Fibroblast of skin of left quadriceps (primary cell): ENCODE results near the gene NPAS2.
A peak's percentile ranks its signal among the peaks of the same experiment; 100 is the strongest.

ENCODE experiments used
- DNase-seq, 2 experiments: peaks; one replicate each; pipeline ENCODE4 v3.0.0-alpha.2; 2013; ENCODE audit warnings: low read depth in 2 of 2

Gene NPAS2

DNA sequence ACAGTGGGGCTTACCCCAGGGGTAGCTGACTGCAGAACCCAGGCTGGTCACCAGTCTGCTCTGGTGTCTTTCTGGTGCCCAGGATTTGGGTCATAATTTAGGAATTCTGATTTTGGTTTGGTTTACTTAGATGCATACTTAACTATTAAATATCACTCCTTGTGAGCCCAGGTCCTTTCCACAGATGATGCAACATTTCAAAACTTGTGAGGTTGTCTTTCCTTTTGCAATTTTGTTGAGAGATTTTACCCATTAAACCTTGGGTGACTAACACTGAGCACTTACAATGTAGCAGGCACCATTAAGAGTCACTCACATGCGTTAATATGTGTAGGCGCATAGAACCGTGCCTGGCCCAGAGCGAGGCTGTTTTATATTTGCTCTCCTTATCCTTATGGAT is 120.3 kb downstream of the NPAS2 start:
- DNase-seq = peak; percentile 20 to 42

DNA sequence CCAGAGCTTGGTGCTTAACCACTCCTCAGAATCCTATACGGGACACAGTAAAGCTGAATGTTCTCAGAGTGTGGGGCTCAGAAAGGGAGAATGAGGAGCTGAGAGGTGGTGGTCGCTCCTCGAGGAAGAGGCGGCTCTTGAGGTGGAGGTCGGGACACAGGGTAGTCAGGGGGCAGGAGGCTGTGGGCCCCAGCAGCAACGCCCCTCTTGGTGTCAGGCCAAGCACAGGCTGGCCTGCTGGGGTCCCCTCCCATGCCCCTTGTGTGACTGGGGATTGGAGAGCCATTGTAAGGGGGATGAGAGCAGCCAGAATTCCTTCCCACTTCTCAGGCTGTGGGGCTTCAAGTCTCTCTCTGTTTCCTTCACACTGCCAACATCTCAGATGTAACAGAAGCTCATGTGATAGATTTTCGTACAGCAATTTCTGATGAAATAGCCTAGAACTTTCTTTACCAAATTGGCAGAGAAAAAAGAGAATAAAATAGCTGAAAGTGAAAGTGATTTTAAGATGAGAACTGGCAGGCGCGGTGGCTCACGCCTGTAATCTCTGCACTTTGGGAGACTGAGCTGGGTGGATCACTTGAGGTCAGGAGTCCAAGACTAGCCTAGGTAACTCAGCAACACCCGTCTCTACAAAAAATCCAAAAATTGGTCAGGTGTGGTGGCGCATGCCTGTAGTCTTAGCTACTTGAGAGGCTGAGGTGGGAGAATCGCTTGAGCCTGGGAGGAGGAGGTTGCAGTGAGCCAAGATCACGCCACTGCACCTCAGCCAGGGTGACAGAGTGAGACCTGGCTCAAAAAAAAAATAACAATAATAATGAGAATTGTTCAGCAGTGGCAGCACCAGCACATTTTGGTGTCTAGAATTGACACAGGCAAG is 121.1 kb downstream of the NPAS2 start:
- DNase-seq = no peak

DNA sequence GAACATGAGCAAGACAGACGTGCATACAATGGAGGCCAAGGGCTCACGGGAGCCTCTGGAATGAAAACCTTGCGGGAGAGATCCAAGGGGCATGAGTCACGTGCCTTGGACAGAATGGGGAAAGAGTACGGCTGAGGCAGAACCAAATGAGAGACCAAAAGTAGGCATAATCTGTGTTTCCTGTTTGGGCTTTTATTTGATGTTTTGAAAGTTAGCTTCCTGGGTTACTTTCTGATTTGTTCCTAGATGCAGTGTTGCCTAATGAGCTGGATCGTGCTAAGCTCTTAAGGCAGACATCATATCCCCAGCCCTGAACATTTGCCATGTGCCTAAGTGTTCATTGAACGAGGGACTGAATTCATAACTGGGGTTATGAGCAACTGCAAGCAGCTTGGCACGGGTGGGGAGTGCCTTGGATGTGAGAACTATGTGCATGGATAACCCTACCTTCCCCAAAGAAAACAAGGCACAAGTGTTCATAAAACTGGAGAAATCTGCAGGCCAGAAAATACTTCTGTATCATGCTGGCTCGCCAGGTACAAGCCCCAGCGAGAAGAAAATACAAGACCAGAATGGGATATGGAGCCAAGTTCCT is 121.8 kb downstream of the NPAS2 start:
- DNase-seq = peak; percentile 15 to 22

DNA sequence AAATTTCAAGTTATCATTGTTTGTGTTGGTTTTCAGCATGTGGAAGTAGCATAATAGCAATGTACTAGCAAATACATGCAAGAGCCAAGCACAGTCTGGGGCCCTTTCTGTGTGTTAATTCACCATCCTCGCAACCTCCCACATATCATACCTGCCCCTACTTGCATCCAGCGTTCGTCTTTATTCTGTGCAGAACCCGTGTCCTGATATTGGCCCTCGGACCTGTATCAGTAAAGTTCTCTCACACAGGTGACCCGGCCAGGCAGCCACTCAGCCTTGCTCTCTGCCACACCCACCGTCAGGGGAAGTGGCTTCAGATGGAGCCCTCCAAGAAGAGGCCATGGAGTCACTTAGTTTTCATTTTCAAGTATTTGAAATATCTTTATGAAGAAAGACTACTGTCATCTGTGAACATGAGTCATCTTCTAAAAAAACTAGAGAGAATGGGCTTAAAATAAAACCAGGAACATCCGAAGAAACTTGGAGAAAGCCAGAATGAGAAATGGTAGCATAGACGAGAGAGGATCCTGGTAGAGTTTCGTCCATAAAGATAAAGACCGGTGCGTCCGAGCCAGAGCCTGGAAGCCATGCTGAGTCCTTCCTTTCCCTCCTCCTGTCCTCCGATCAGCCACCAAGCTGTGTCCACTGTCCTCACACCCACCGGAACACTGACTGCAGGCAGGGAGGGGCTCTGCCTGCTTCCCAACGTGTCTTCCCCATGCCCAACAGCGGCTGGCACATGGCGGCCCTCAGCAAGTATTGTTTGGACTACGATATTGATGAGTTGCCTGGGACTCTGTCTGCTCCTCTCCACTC is 124.9 kb downstream of the NPAS2 start:
- DNase-seq = no peak

DNA sequence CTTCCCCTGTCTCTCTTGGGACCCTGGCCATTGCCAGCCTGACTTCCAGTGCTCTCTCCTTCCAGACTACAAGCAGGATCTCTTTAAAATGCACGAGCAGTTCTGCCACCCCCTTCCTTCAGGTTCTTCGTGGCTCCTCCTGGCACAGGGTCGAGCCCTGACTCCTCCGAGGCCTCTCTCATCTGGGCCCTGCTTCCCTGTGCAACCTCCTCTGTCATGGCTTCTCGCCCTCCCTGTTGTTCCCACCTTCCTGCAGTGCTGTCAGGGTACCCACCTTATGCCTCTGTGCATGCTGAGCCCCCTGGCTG is 125.4 kb downstream of the NPAS2 start:
- no peak for DNase-seq

DNA sequence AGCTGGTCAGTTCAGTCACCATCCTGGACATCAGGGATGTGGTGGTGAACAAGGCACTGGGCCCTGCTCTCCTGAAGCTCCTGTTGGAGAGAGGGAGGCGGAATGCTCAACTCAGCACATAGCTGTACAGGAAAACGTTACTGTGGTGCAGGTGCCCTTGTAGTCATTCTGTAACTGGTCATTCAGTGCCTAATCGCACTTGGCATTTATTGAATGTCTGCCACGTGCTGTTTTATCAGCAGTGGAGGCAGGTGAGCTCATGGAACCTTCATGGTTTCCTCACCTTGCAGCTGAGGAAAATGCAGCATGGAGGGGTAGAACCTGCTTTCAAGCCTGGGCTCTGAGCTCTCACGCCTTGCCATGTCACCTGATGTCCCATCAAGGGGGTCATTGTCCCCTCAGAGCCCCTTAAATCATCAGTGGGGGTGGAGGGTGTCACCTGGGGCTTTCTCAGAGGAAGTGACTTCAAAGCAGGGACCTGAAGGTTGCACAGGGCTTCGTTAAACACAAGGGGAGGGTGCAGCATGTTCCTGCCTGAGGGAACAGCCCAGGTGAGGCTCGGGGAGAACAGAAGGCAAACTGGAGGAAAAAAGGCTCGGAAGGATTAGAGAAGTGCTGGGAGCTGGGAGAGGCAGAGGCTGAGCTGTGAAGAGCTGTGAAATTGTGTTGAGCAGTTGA is 126.1 kb downstream of the NPAS2 start:
- DNase-seq = no peak

DNA sequence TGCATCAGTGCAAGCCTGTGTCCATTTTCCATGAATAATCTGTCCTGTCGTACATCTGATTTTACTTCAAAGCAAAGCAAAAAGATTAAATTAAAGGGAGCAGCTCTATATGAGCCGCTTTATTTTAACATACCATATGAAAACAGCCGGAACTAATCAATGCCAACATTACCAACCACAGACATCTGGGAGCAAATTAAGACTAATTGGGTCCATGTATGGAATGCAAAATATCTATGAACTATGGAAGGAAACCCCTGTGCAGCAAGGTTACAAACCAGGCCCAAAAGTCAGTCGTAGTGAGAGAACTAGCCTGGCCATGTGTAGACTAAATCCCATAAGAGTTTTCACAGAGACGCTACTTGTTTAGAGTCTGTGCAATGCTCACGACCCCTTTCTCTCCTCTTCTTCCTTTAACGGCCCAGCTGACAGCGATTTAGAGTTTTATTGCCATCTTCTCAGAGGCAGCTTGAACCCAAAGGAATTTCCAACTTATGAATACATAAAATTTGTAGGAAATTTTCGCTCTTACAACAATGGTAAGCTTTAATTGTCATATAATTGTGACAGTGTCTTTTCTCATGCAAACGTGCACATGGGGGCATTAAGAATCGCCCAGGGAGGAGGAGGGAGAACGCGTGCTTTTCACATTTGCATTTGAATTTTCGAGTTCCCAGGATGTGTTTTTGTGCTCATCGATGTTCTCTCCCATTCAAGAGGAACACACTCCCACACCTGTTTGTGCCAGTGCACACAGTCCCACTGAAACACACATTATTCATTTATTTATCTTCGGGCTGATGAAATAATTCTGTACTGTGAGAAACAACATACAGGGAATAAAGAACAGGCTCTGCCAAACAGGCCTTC is 129.2 kb downstream of the NPAS2 start:
- peak; percentile 26 to 29 for DNase-seq

DNA sequence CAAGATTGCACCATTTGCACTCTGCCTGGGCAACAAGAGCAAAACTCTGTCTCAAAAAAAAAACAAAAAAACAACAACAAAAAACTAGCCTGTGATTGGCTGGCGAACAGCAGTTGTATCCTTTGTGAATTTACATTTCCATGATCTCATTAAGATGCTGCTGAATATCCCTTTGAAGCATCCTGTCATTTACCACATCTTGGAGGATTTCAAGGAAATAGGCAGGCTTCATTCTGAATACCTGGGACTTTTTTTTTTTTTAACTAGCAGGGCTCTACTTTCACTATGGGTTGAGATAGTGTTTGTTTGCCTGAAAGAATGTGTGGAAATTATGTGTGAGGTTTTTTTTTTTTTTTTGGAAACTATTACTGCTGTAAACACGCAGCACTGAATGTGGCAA is 132.6 kb downstream of the NPAS2 start:
- DNase-seq = no peak

DNA sequence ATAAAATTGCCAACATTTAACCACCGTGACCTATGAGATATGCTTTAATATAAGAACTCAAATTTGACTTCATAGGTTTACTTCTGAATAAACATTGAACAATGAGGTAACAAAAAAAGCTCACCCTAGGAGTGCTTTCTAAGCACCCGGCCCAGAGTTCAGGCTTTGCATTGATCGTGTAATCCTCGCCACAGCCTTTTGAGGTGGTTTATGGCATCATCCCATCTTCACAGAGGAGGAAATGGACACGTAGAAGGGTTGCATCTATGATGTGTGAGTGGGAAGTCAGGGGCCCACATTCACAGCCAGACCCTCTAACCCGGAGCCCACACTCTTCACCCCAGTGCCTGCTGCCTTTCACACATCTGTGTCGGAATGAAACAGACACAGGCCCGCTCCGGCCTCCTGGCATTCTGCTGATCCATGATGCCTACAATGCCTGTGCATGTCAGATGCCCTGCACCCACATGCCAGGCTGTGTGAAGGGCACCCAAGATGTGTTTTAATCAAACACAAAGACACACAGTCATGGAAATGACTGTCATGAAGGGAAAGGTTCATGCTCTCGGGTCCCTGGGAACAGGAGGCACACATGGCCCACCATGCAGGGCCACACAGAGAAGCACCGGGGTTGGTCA is 133.6 kb downstream of the NPAS2 start:
- DNase-seq = no peak

DNA sequence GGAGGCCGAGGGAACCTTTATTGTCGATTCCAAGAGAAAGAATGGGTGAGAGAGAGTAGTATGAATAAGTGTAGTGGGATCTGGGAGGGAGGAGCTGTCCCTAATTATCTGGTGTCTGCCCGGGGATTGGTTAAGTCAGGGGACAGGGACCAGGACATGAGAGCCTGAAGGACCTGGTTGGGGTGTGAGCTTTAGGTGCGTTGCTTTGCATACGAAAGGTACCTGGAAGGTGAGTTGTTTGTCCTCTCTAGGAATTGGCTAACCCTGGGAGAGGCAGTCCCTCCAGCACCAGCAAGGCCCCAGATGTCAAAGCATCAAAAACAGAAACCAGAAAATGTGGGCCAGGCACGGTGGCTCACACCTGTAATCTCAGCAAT is 134.1 kb downstream of the NPAS2 start:
- DNase-seq = no peak

DNA sequence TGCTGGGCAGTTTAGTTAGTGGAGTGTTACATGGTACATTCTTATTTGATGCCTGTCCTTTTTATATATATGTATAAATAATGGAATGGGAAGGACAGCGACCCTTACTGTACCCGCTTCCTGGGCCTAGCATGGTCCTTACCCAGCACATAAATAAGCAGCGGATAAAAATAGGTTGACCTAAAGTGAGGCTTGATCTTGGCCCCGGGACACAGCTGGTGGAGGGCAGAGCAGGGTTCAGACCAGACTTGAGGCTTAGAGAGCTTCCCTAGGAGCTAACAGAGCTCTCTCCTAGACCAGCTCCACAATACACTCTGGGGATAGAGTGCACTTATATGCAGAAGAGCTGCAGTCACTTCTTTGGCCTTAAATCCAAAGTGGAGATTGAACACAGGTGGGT is 135.3 kb downstream of the NPAS2 start:
- no peak for DNase-seq

DNA sequence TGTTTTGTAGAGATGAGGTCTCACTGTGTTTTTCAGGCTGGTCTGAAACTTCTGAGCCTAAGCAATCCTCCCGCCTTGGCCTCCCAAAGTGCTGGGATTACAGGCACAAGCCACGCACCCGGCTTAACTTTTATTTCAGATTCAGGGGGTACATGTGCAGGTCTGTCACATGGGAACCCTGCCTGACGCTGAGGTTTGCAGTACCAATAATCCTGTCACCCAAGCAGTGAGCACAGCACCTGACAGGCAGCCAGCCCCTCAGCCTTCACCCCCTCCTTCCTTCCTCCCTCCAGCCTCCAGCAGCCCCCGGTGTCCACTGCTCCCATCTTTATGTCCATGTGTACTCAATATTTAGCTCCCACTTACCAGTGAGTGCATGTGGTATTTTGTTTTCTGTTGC is 136.1 kb downstream of the NPAS2 start:
- no peak for DNase-seq

DNA sequence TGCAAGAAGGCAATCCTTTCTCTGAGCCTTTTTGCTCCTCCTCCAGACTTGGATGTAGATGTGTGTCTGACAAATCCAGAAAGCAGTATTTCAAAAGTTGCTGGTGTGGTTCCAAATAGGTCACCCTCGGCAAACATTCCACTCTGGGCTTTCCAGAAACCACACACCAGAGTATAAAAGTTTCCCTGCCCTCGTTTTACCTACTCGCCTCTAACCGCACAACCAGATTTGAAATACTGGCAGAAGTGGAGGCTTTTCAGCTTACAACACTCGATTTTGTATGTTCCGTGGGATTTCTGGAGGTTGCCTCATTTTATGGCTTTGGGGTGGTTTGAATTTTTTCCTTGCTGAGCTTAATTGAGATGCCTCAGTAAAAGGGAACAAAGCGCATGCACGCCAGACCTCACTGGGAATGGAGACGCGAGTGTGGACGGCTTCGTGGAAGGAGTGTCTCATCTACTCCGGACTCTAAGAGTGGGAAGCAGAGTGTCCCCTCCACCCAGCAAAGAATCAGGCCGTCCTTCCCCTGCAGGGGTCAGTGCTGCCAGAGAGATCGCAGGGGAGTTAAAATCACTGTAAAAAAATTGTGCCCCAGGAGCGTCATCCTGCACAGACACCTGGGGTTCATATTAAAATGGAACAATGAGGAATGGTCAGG is 138.2 kb downstream of the NPAS2 start:
- DNase-seq = peak; percentile 99

DNA sequence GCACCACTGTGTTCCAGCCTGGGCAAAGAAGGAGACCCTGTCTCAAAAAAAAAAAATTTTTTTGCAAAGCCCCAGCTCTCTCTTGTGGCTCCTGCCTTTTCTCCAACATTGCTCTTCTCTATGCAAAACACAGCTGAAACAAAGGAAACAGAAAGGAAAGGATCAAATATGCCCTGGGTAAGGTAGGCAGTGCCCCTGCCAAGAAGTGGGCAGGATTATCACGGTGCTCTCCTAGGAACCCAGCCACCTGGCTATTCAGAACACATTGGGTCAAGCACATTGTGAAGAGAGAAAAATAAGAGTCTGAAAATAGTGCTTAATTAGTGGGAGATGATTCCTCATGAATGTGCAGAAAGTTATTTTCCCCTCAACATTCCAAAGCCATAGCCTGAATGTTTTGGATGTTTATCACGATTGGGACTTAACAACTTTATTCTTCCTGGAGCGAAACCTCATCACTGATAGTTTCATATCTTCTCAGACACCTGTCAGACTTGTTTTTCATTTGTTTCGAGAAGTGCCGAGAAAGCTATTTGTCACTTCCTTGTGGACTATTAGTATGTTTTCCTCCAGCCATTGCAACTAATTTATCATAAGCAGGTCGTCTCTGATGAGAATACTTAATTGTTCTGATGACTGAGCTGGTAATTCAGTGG is 139.4 kb downstream of the NPAS2 start:
- DNase-seq = peak; percentile 71 to 74

DNA sequence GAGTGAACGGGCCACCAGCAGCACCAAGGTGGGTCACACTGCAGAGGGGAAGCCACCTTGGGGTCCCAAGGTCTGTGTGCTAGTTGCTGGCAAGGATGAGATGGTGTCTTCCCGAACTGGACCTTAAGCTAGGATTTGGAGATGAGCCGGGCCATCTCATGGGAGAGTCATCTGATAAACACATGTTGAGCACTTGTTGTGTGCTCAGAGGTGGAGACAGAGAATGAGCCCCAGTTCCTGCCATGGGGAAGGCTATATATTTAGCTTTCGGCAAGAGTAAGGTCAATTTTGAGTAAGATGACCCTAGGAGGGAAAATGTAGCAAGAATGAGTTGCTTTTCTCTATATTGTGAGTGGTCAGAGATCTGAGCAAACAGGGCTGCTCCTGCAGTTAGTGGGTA is 140.7 kb downstream of the NPAS2 start:
- no peak for DNase-seq

DNA sequence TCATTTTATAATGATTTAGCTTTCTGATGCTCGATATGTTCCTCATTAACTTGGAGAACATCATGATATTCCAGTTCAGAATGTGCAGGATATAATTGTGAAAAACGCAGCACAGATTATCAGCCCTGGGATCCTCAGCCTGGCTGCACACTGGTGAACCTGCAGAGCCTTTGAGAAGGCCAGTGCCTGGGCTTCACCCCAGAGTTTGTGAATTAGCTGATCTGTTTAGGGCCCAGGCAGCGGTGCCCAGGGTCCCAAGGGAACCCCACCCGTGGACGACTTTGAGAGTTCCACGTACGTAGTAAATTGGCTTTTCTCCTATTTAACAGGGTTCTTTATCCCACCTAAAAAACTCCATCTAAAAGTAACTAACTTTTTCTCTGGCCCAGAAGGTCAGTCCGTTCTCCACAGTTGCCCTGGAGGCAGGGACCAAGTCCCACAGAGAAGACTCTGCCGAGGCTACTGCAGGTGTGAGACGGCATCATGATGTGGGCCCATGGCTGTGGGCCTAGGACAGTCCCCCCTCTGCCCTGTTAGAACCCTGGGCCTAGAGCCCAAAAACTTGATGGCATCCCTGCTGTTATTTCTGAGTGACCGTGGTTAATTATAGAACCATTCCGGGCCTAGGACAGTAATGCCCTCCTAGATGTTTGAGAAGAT is 142.6 kb downstream of the NPAS2 start:
- DNase-seq = no peak

DNA sequence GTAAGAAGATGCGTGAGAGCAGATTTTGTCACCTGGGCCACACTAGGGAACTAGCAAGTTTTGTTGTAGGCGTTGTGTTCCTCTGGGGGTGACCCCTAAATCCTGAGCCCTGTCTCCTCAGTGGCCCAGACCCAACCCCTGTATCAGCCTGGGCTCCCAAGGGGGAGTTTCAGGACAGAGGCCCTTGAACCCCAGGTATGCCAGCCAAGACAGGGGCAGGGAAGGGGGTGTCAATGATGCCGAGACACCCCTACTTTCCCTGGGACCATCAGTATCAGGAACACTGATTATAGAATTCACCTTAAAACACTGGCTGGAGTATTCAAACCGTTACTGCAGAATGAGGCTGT is 143.1 kb downstream of the NPAS2 start:
- DNase-seq = no peak

DNA sequence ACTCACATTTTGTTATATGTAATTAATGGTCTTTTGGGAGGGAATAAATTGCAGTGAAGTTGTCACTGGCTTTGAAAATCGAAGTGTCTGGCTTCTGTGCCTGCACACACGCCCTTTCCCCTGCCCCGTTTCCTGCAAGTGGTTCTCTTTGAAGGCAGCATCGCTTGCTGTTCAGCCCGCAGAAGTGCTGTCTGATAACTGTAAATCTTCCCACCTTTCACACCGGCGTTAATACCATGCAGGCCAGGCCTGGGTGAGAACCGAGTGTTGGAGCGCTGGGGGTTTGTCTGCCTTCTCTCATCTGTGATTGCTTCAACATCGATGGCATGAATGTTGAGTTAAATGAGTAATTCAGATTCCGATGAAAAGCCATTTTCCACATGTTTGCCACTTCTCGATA is 144.3 kb downstream of the NPAS2 start:
- no peak for DNase-seq

DNA sequence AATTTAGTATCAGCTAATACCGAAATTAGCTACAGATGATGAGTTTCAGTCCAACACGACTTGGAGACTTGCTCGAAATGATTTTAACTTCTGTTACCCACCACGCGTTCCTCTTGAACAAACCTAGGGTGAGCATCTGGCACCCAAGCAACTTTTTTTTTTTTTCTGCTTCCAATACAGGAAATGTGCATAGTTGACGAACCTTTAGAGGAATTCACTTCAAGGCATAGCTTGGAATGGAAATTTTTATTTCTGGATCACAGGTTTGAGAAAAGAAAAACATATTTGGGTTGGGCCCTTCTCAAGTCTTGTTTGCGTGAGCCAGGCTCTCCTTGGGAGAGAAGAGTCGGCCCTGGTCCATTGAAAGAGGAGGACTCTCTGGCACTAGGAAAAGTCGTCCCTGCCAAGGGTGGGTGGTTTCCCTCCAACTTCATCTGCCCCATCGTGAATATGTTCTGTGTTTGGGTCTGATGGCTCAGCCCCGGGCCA is 144.8 kb downstream of the NPAS2 start:
- DNase-seq = no peak
